IPS DF 4.7 (cell line): Measurements from ENCODE around the gene IL13.

Experiments
- DNase-seq: peaks from one replicate; pipeline ENCODE4 v3.0.0-alpha.2; 2013; ENCODE audit warnings: low spot score; ENCODE audit errors: extremely low read depth

The IL13 gene

GRCh38 chr5:132669966-132670882 is 12.3 kb downstream of the IL13 start:
- no peak for DNase-seq

GRCh38 chr5:132671000-132671399 is 13.0 kb downstream of the IL13 start:
- DNase-seq = no peak

DNA sequence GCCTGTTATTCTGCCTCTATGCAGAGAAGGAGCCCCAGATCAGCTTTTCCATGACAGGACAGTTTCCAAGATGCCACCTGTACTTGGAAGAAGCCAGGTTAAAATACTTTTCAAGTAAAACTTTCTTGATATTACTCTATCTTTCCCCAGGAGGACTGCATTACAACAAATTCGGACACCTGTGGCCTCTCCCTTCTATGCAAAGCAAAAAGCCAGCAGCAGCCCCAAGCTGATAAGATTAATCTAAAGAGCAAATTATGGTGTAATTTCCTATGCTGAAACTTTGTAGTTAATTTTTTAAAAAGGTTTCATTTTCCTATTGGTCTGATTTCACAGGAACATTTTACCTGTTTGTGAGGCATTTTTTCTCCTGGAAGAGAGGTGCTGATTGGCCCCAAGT is 15.5 kb downstream of the IL13 start:
- DNase-seq = no peak

DNA sequence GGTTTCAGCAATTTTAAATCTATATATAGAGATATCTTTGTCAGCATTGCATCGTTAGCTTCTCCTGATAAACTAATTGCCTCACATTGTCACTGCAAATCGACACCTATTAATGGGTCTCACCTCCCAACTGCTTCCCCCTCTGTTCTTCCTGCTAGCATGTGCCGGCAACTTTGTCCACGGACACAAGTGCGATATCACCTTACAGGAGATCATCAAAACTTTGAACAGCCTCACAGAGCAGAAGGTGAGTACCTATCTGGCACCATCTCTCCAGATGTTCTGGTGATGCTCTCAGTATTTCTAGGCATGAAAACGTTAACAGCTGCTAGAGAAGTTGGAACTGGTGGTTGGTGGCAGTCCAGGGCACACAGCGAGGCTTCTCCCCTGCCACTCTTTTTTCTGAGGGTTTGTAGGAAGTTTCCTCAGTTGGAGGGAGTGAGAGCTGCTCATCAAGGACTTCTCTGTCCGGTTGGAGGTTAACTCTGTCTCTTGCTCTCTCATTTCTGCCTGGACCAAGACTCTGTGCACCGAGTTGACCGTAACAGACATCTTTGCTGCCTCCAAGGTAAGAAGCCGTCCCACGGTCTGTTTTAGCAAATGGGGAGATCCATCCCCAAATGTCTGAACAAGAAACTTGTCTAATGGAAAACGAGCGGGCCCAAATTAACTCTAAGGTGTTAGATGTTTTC is 16.1 kb downstream of the IL13 start, which contains the start of gene IL4:
Gene IL4, plus strand, starts transcription at position 51 of the 692 bp plus-strand sequence. Its CDS starts 62 bp downstream, at position 113.
- no peak for DNase-seq

DNA sequence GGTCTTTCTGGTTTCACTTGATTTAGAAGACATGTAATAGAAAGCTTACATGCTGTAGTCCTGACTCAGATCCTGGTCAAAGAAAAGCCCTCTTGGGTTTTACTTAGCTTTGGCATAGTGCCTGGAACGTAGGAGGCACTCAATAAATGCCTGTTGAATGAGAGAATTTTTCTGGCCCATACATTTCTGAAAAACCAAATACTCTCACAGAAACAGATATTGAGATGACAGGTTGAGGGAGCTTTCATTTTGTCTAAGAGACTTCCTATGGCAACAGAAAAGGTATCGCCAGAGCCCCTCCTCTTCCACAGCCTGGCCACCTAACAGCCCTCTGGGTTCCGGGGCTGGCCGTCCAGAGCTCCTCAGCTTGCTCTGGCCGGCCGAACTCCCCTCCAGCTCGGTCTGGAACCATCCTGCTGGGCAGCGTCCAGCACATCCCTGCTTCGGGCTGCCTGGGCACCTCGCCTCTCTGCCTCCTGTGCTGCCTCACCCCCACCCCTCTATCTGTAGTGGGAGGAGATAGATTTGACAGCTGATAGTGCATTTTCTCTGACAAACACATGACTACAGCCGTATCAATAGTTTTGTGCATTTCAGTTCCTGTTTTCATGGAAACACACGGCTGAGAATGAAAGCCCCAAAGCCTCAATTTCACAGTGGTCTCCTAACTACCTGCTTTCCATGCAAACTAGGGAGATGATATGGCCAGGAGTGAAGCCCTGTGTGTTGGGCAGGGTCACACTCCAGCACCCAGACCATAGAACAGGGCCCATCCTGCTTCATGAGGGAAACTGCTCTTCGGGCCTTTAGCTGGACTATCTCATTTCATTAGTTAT is 16.9 kb downstream of the IL13 start:
- no peak for DNase-seq

- no peak for DNase-seq
Measured at GRCh38 chr5:132675936-132676689, 18.1 kb downstream of the IL13 start.

GRCh38 chr5:132677191-132677590 is 19.2 kb downstream of the IL13 start:
- no peak for DNase-seq

- no peak for DNase-seq
Measured at GRCh38 chr5:132677682-132678400, 19.9 kb downstream of the IL13 start.

- DNase-seq = no peak
Measured at GRCh38 chr5:132678735-132679134, 20.8 kb downstream of the IL13 start.

- no peak for DNase-seq
Measured at GRCh38 chr5:132679166-132679565, 21.2 kb downstream of the IL13 start.

GRCh38 chr5:132679717-132680380 is 21.9 kb downstream of the IL13 start:
- no peak for DNase-seq

- no peak for DNase-seq
Measured at GRCh38 chr5:132680780-132681475, 23.0 kb downstream of the IL13 start.

DNA sequence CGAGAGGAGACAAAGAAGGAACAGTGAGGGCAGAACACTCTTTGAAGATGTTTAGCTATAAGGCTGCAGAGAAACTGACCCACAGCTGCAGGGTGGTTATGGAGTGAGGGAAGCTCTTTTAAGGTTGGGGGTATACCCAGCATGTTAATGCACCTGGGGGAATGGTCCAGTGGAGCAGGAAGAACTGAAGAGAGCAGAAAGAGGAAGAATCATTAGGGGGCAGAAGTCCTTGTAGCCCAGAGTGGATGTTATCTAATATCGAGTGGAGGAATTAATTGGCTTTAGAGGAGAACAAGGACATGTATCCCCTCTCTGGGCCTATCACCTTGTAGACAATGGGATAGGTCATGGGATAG is 23.5 kb downstream of the IL13 start:
- no peak for DNase-seq

- DNase-seq = no peak
Measured at GRCh38 chr5:132681983-132682382, 24.0 kb downstream of the IL13 start.

- DNase-seq = no peak
Measured at GRCh38 chr5:132684491-132684890, 26.5 kb downstream of the IL13 start.

DNA sequence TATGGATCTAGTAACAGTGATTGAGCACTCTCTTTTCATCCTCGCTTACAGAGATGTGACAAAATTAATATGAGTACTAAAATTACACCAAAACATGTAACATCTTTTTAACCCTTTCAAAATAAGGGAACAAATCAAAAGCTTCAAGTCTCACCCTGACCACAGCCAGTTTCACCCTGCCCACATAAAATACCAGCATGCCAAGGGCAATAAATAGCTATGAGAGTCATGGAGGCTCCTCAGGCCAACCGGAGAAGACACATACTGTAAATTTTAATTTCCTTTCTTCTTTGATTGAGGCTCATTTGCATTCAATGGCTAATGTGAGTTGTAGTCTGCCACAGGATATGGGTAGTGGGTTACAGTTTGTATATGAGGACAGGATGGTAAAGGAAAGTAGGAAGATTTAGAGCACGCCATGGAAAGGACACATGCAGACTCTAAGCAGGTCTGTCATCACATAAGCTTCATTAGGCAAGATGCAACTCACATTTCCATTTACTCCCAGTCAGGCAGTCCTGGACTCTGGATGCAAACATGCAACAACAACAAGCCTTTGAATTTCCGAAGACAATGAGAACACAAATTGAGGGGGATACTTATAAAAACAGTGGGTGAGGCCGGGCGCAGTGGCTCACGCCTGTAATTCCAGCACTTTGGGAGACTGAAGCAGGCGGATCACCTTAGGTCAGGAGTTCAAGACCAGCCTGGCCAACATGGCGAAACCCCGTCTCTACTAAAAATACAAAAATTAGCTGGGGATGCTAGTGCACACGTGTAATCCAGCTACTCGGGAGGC is 27.1 kb downstream of the IL13 start:
- DNase-seq = no peak

DNA sequence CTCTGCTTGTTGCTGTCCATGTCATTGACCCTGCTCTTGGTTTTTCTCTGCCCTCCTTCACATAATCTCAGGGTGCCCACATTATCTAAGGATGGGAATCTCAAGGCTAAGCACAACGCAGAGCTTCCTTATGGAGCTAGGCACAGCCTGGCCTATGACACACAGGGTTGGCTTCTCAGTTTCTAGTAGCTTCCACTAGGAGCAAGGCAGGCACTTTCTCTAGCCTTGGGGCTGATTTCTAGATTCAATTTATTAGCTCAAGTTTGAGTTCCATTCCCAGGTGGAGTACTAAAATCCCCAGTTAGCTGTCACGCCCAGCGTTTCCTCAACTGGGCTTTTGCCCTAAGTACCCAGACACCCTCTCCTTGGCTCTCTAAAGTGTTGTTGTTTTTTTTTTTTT is 28.2 kb downstream of the IL13 start:
- DNase-seq = no peak

DNA sequence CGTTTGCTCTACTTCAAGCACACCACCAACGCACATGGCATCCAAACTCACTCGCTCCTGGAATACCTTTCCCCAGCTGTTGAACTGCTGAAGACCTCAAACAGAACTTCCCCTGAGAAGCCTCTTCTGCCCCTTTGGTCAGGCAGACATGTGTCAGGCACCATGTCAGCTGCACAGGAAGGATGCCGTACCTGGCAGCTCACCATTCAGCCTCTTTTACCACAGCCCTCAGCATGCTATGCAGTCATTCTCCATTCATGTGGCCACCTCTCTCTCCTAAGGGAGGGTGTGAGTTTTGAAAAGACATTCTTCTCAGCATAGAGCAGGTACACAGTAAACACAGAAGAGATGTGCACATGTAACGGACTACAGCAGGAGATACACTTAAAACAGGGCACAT is 30.0 kb downstream of the IL13 start:
- DNase-seq = no peak
